NAMALWA (cell line): ENCODE measurements around the gene UPK3B.
"Not testable (repeated sequence)": the region's sequence is repeated elsewhere in the genome, so short reads cannot be mapped to it uniquely, and the experiment has no call there.

Source experiments
- DNase-seq: peaks from one replicate; pipeline ENCODE4 v3.0.0-alpha.2; 2015; ENCODE audit warnings: low spot score

The UPK3B gene

DNA sequence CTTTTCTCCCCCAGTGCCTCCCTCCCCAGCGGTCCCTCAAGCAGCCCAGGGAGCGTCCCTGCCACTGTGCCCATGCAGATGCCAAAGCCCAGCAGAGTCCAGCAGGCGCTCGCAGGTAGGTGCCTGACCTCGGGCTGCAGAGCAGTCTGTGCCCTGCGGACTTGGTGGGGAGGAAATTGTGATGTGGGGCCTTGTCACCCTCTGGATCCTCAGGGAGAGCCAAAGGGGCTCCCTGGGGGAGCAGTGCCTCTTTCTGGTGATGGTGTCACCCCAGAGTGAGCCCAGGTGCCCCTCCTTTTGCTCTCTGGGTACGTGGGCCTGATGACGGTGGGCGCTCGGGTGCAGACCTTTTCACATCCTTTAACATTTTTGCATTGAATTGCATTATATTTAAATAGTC lies 18.2 kb upstream of the UPK3B start:
- DNase-seq: not testable (repeated sequence)

DNA sequence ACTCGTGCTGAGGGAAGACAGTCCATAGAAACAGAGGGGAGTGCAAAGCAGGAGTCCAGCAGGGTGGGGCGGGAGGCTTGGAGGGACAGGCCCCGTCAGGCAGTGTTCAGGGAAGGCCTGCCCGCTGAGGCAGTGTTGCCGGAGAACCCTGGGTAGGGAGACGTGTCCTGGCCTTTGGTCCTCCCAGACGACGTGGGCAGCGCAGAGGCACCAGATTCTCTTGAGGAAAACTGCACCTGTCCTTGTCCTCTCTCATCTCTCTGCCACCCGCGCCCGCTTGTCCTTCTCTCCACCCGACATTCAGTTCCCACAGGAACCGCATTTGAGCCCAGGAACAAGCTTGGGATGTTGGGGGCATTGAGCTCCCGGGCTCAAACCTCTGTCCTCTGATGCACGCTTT lies 14.6 kb upstream of the UPK3B start:
- DNase-seq: not testable (repeated sequence)

DNA sequence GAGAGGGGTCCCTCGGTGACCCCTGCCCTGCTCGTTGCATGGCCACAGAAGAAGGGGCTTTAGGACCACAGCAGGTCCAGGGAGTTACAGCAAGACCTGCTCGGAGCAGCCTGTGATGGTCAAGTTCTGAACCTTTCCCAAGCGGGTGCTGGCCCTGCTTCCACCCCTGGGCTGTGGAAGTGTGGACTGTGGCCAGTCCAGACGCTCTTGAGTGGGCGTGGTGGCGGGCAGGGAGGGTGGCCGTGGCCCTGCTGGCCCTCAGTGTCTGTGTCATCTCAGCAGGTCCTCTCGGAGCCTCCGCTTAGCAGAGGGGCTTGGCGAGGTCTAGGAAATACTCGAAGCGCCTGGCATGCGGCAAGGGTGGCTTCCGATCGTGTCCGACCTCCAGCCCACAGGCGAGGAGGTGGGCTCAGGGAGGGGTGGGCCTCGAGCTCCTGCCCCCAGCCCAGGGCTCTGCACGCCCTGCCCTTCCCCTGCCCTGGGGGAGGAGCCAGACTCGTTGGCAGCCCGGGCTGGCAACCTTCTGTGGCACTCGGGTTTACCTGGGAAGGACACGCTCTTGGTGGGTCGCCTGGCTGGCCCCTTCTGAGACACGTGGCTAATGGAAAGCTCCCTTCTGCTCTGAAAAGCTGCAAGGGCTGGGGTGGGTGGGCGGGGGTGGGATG lies 12.3 kb upstream of the UPK3B start:
- DNase-seq: not testable (repeated sequence)

DNA sequence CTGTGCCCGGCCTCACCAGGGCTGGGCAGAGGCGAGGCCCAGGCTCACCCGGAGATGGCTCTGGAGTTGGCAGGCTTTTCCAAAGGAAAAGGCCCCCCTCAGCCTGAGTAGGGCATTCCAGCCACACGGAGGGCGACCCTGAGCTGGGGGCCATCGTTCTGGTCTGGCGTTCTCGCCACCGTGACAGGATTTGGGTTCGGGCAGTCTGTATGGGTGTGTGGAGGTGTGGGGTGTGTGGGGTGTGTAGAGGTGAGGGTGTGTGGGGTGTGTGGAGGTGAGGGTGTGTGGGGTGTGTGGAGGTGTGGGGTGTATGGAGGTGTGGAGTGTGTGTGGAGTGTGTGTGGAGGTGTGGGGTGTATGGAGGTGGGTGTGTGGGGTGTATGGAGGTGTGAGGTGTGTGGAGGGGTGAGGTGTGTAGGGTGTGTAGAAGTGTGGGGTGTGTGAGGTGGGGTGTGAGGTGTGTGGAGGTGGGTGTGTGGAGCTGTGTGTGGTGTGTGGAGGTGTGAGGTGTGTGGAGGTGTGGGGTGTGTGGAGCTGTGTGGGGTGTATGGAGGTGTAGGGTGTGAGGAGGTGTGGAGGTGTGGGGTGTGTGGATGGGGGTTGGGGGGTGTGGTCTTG lies 11.7 kb upstream of the UPK3B start:
- not testable (repeated sequence) for DNase-seq

DNA sequence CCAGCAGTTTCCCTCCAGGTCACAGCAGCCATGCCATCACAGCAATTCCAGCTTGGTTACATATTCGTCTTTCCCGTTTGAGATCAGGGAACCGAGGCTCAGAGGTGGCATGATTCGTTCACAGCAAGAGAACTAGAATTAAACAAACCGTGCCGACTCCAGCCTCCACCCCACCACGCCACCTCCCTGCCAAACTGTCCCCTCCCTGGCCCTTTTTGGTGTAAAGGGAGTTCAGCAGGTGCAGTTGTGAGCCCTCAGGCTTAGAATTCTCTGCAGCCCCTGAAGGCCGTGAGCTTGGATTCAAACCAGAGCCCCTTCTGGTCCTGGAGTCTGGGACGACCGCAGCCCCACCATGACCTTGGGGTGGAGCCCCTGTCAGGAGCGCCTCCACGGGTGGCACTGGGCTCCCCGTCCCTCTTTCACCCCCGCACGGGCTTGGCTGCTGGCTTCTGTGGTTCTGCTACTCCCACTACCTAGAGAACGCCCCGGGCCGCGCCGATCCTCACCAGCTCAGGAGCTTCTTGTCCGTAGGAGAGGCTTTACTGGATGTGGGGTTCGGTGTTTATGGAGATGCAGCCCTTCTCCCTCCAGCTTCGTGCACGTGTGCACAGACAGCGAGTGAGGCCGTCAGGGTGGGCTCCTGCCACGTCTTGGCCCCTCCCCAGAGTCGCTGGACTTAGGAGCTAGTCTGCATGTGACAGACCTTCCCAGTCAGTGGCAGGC lies 11.0 kb upstream of the UPK3B start:
- peak; percentile 17 for DNase-seq

DNA sequence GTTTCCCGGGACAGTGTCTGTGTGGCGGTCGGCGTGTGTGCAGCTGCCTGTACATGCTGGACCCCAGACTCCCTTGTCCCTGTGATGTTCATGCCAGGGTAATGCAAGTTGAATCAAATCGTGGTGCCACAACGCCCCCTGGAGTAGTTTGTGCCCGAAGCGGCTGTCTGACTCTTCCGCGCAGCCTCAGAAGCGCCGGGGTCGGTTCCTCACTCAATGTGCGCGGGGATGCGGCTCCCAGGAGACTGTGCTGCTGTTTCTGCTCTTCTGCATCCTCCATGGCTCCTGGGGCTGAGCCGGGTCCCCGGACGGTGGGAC lies 10.5 kb upstream of the UPK3B start:
- DNase-seq: not testable (repeated sequence)

DNA sequence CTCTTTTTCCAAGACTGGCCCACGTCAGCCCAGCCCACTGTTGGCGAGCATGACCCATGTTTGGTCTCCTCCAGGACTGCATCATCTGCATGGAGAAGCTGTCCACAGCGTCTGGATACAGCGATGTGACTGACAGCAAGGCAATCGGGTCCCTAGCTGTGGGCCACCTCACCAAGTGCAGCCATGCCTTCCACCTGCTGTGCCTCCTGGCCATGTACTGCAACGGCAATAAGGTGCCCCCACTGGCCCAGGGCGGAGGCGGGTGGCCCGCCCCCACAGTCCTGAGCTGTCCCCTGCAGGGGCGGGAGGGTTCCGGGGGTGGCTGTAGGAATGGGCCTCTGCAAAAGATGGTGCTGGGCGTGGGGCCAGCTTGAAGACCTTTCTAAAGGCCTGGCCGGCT lies 8.1 kb upstream of the UPK3B start:
- not testable (repeated sequence) for DNase-seq

DNA sequence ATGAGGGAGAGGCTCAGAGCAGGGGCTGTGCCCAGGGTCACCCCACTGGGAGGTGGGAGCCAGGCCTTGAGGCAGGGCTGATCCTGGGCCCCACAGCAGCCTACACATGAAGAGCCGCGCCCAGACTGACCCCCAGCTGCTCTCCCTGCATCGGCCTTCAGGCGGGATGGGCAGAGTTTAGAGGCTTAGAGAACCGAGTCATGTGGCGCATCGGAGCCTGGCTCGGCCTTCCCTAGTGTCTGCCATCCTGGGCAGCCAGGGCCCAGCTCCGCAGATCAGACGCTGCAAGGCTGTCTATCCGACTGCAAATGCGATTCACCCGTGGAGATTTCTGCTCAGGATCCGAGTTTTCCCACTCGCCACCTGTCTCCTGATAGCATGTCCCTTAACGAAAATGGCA lies 7.5 kb upstream of the UPK3B start:
- DNase-seq: not testable (repeated sequence)

DNA sequence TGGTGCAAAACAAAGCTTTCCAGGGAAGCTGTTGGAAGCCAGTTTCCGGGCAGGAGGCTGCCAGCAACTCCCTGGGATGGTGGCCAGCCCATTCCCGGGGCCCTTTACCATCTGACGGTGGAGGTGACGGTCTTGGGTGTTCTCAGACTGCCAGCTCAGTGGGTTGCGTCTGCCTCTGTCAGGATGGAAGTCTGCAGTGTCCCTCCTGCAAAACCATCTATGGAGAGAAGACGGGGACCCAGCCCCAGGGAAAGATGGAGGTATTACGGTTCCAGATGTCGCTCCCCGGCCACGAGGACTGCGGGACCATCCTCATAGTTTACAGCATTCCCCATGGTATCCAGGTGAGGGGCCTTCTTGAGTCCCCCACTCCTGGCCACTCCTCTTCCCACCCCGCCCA lies 7.1 kb upstream of the UPK3B start:
- not testable (repeated sequence) for DNase-seq

DNA sequence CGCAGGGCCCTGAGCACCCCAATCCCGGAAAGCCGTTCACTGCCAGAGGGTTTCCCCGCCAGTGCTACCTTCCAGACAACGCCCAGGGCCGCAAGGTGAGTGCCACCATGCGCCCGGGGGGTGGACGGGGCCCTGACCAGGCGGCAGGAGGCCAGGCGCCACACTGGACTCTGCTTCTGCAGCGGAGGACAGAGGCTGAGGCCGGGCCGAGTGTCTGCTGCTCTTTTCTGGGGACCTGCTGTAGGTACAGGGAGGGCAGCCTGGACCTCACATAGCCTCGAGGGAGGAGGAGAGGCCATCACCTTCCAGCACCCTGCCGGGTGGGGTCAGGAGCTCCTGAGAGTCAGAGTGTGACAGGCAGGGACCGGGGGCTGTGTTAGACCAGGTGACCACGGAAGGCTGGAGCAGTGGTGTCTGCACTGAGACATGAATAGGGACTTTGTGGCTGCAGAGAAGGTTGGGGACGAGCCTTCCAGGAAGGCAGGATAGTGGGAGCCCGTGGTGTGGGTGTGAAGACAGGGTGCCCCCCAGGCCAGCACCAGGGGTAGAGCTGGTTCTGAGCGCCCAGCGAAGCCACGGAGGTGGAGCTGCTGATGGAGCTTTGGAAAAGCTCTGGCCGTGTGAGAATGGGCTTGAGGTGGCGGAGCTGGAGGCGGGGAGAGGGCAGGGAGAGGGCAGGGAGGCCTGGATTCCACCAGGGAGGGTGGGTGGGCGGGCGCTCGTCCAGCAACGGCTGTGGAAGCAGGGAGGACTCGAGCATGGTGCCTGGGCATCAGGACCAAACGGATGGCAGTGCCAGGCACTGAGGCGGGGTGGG lies 5.8 kb upstream of the UPK3B start:
- not testable (repeated sequence) for DNase-seq

DNA sequence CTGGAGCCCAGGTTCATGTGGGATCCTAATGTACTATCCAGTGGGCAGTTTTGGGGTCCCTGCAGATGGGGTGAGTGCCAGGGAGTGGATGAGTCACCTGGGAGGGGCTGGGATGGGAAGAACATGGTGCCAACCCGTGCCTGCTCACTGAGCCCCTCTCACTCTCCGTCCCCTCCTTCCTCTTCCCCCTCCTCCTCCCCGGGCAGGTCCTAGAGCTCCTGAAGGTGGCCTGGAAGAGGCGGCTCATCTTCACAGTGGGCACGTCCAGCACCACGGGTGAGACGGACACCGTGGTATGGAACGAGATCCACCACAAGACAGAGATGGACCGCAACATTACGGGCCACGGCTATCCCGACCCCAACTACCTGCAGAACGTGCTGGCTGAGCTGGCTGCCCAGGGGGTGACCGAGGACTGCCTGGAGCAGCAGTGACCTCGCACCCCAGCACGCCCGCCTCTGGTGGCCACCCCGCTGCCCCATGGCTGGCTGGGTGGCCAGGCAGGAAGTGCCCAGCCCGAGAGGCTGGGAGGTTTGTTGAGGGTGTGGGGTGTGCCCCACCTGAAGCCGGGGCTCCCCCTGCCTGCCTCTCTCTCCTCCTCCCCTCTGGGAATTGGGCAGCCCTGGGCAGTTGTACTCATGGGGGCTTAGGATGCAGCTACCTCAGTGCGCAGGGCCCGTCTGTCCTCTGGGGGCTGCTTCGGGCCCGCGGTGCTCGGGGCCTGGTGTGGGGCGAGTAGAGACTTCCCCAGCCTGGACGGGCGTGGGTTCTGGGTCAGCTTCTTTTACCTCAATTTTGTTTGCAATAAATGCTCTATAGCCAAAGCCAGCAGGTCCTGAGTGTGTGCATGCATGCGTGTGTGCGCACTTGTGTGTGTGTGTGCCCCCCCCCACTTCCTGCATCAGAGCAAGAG lies 4.9 kb upstream of the UPK3B start:
- DNase-seq: no peak

DNA sequence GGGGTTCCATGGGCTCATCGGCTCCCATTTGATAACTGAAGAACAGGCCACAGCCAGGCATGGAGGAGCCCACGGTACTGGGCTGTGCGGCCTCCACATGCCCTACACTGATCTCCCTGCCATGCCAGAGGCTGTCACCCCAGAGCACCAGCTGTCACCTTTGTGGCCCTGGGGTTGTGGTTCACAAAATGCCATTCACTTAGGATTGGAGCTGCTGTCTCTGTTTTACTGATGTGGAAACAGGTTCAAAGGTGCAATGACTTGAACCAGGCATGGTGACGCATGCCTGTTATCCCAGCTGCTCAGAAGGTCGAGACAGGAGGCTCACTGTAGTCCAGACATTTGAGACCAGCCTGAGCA lies 4.3 kb upstream of the UPK3B start:
- DNase-seq: no peak

DNA sequence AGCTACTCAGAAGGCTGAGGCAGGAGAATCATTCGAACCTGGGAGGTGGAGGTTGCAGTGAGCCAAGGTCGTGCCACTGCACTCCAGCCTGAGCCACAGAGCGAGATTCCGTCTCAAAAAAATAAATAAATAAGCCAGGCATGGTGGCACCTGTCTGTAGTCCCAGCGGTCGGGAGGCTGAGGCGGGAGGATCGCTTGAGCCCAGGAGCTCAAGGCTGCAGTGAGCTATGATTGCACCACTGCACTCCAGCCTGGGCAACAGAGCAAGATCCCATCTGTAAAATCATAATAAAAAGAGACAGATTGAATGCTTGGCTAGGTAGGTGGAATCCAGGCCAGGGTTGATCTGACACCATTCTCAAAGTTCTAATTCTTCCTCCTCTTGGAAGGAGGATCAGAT lies 3.7 kb upstream of the UPK3B start:
- not testable (repeated sequence) for DNase-seq

DNA sequence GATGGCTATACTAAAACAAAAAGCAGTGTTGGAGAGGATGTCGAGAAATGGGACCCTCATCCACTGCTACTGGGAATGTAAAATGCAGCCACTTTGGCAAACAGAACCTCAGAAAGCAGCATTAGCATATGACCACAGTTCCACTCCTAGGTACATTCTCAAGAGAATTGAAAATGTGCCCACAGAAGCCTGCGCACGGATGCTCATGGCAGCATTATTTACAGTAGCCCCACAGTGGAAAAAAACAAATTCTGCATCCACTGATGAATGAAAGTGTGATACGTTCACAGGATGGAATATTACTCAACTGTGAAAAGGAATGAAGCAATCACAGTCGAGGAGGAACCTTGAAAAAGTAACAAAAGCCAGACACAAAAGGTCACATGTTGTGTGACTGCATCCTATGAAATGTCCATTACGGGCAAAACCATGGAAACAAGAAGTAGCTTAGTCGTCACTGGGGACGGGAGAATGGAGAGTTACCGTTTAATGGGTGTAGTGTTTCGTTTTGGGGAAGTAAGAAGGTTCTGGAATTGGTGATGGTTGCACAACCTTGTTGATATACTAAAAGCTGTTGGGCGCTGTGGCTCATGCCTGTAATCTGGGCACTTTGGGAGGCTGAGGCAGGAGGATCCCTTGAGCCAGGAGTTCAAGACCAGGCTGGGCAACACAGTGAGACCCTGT lies 2.5 kb upstream of the UPK3B start:
- DNase-seq: peak; percentile 26

DNA sequence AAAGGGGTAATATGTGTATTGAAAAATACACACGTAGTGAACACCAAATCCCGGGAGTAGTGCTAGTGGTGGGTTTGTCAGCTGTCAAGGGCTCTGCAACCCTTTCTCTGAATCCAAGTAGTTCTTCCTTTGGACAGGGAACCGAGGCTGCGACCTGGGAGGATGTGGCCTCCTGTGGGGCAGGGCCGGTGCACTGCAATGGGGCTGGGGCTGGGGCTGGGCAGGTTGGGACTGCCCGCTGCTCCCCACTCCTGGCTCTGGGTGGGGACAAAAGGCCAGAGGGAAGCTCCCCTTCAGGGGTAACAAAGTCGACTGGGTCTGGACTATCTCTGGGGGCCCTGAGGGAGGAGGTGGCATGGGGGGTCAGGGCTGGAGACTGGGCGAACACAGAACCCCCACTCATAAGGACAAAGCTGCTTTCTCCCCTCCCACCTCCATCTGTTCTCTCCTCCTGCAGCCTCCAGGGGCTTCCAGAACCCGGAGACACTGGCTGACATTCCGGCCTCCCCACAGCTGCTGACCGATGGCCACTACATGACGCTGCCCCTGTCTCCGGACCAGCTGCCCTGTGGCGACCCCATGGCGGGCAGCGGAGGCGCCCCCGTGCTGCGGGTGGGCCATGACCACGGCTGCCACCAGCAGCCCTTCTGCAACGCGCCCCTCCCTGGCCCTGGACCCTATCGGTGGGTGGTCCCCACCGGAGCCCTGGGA lies 1.0 kb downstream of the UPK3B start:
- not testable (repeated sequence) for DNase-seq

DNA sequence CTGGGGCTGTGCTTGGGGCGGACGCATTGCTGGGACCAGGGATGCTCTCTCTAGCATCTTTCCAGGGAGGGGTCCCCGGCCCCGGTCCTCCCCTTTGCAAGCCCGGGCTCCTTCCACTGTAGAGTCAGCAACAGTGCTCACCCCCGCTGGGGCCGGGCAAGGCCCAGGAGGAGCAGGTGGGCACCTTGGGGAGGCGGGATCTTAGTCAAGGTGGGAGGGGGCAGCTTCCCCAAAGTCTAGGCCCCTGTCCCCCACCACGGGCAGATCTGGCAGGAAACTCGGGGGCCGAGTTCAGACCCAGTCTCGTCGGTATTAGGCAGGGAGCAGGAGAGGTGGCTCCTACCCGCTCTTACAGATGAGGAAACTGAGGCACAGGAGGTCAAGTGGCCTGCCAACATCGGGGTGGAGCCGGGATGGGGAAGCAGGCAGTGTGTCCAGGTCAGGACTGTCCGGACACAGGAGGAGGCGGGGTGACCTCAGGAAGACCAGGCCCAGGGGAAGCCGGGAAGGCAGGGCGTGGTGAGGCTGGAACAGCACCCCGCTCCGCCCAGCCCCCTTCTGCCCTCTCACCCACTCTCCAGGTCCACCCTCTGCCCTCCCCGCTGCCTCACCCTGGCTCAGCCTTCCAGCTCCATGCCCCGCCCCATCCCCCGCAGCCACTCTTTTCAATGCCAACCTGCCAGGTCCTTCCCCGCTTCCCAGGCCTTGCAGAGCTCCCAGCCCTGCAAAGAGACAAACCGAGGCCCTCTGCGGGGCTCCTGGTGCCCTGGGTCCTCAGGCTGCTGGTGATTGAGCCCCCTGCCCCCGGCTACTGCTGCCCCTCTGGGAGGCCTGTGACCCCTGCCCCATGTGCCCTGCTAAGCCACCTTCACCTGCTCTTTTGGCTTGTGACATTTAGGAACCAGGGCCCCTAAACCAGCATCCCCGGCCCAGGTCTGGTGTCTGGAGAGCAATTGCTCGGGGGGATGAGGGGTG lies 1.8 kb downstream of the UPK3B start:
- DNase-seq: not testable (repeated sequence)

DNA sequence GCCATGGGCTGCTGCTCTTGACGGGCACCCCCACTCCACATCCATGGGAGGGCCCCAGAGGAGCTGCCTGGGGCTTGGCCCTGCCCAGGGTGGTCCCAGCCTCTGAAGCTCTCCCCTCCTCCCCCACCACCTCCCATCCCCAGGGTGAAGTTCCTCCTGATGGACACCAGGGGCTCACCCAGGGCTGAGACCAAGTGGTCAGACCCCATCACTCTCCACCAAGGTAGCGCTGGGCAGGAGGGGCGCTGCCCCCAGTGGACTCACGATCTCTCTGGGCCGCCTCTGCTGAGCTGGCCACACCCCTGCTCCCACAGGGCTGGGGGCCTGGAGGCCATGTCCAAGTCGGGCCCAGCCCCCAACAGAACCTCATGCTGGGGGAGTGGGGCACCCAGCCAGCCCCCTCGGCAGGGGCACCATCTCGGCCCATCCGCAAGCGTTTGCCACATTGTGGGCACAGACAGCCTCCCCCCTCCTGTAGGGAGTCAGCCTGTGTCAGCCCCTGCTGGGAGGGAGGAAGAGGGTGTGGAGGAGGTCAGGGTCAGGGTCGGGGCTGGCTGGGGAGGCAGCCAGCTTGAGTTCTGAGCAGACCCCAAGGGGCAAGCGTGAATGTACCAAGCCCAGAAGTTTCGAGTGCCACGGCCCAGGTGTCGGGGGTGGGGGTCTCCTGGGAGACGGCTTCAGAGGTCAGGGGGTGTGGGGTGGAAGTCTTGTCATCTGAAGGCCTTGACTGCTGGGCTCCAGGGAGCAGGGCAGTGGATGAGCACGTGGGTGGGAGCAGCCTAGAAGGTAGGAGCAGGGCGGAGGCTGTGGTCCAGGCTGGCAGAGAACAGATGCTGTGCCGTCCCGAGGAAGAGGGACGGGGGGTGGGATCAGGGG lies 2.8 kb downstream of the UPK3B start:
- DNase-seq: peak; percentile 44
